Liver (tissue), 3 donors: ENCODE data around the gene TMEM26.

Source experiments
- ATF3 ChIP-seq: IDR thresholded peaks from 2 replicates; pipeline ENCODE4 v1.6.1; 2016; ENCODE audit warnings: antibody characterized with exemption
- CTCF ChIP-seq: fragments of 150-350 bp; IDR thresholded peaks from 2 replicates; pipeline ENCODE4 v1.5.1; 2017; ENCODE audit warnings: improper control_type of control experiment, low read depth, low read length; ENCODE audit not compliant: missing input control
- FOXA1 ChIP-seq: IDR thresholded peaks from 2 replicates; pipeline ENCODE4 v1.6.1; 2016; ENCODE audit warnings: antibody characterized with exemption
- RXRA ChIP-seq, 2 donors: IDR thresholded peaks; 2 replicates each; pipeline ENCODE4 v1.6.1; 2017 to 2018; ENCODE audit warnings: antibody characterized with exemption in 2 of 2, mild to moderate bottlenecking in 1 of 2
- SP1 ChIP-seq: IDR thresholded peaks from 2 replicates; pipeline ENCODE4 v1.6.1; 2018; ENCODE audit warnings: antibody characterized with exemption, mild to moderate bottlenecking
- ZBTB33 ChIP-seq: IDR thresholded peaks from 2 replicates; pipeline ENCODE4 v1.6.1; 2016; ENCODE audit warnings: antibody characterized with exemption
- donor health status: healthy.
- donor health status: healthy.

GRCh38 chr10:61391281-61391680 lies 61.9 kb downstream of the TMEM26 start:
- TF ChIP-seq ZBTB33 (no peak), CTCF (no peak), RXRA (IDR thresholded peaks at IDR 0.05) (no peak), SP1 (no peak), FOXA1 (no peak), ATF3 (no peak)
